HT-29 (cell line): Measurements from ENCODE around the gene GAGE12D. TPM values are rescaled to one million over a fixed set of nuclear protein-coding genes. Genes with fewer than 3 reads are reported as not detected.
"Not testable (repeated sequence)": the region's sequence is repeated elsewhere in the genome, so short reads cannot be mapped to it uniquely, and the experiment has no call there.

ENCODE experiments used
- DNase-seq: peaks from one replicate; pipeline ENCODE4 v3.0.0-alpha.2; 2015; ENCODE audit warnings: low spot score
- small RNA-seq: library from RNA; depleted of rRNA; stranded (forward); fragments of <200 nt; gene quantifications from one replicate; pipeline ENCODE3, GENCODE V24; 2014
- total RNA-seq: library from RNA; depleted of rRNA; stranded (reverse); fragments of >200 nt; shearing (Covaris generic); gene quantifications from 2 replicates; pipeline ENCODE4 v1.2.3, GENCODE V29; 2014; rRNA removed

Gene GAGE12D
- total RNA-seq = not detected in 2 replicates

GRCh38 chrX:49541433-49541832 lies at the start of gene GAGE12D:
GAGE12D (plus strand) TSS chrX:49541733; CDS start chrX:49542888, 1,155 bp downstream.
- not testable (repeated sequence) for DNase-seq

DNA sequence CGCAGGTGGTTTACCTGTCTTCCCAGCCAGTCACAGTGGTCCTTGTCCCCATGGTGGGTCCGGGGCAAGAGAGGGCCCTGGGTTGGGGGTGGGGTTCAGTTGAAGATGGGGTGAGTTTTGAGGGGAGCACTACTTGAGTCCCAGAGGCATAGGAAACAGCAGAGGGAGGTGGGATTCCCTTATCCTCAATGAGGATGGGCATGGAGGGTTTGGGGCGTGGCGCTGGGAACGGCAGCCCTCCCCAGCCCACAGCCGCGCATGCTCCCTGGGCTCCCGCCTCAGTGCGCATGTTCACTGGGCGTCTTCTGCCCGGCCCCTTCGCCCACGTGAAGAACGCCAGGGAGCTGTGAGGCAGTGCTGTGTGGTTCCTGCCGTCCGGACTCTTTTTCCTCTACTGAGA lies 9.7 kb upstream of the GAGE12D start, which contains the start of gene GAGE12C:
Gene GAGE12C (plus strand): TSS at position 301 of the 400 bp plus-strand sequence. CDS start 1,155 bp downstream, outside the sequence.
- not testable (repeated sequence) for DNase-seq

DNA sequence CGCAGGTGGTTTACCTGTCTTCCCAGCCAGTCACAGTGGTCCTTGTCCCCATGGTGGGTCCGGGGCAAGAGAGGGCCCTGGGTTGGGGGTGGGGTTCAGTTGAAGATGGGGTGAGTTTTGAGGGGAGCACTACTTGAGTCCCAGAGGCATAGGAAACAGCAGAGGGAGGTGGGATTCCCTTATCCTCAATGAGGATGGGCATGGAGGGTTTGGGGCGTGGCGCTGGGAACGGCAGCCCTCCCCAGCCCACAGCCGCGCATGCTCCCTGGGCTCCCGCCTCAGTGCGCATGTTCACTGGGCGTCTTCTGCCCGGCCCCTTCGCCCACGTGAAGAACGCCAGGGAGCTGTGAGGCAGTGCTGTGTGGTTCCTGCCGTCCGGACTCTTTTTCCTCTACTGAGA lies 9.5 kb downstream of the GAGE12D start, which contains the start of gene GAGE12E:
Gene GAGE12E (plus strand): TSS at position 301 of the 400 bp plus-strand sequence. CDS start 1,155 bp downstream, outside the sequence.
- not testable (repeated sequence) for DNase-seq

DNA sequence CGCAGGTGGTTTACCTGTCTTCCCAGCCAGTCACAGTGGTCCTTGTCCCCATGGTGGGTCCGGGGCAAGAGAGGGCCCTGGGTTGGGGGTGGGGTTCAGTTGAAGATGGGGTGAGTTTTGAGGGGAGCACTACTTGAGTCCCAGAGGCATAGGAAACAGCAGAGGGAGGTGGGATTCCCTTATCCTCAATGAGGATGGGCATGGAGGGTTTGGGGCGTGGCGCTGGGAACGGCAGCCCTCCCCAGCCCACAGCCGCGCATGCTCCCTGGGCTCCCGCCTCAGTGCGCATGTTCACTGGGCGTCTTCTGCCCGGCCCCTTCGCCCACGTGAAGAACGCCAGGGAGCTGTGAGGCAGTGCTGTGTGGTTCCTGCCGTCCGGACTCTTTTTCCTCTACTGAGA lies 19.0 kb downstream of the GAGE12D start, which contains the start of gene GAGE12F:
Gene GAGE12F (plus strand): TSS at position 301 of the 400 bp plus-strand sequence. CDS start 1,155 bp downstream, outside the sequence.
- DNase-seq = not testable (repeated sequence)

DNA sequence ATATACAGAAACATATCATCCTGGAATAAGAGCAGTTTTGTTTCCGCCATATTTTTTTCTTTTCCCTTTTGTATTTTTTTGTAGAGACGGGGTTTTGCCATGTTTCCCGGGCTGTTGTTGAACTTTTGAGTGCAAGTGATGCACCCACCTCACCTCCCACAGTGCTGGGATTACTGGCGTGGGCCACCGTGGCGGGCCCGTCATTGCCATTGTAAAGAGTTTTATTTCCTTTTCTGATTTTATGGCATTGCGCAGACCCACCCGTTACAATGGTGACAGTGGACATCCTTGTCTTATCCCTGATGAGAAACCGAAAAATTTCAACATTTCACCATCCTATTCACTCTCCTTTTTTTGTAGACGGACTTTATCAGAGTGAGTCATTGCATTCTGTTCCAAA lies 27.2 kb downstream of the GAGE12D start:
- not testable (repeated sequence) for DNase-seq

DNA sequence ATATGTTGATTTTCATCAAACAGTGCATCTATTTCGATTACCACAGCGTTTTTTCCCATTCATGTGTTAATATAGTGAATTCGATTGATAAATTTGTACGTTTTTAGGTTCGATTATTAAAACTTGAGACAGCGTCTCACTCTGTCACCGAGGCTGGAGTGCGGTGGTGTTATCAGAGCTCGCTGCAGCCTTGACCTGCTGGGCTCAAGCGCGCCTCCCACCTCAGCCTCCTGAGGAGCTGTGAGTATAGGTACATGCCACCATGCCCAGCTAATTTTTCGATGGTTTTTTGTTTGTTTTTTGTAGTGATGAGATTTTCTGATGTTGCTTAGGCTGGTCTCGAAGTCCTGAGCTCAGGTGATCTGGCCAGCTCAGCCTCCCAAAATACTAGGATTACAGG lies 27.6 kb downstream of the GAGE12D start:
- not testable (repeated sequence) for DNase-seq

DNA sequence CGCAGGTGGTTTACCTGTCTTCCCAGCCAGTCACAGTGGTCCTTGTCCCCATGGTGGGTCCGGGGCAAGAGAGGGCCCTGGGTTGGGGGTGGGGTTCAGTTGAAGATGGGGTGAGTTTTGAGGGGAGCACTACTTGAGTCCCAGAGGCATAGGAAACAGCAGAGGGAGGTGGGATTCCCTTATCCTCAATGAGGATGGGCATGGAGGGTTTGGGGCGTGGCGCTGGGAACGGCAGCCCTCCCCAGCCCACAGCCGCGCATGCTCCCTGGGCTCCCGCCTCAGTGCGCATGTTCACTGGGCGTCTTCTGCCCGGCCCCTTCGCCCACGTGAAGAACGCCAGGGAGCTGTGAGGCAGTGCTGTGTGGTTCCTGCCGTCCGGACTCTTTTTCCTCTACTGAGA lies 28.6 kb downstream of the GAGE12D start, which contains the start of gene GAGE12G:
Gene GAGE12G (plus strand): TSS at position 301 of the 400 bp plus-strand sequence. CDS start 1,155 bp downstream, outside the sequence.
- not testable (repeated sequence) for DNase-seq

GRCh38 chrX:49579649-49580048 lies 38.1 kb downstream of the GAGE12D start, which contains the start of gene GAGE12H:
GAGE12H (plus strand) TSS chrX:49579949; CDS start chrX:49581104, 1,155 bp downstream.
- DNase-seq = not testable (repeated sequence)

- not testable (repeated sequence) for DNase-seq
These were observed 47.7 kb downstream of the GAGE12D start, which contains the start of gene GAGE2A for GRCh38 chrX:49589196-49589595. GAGE2A (plus strand) TSS chrX:49589496; CDS start chrX:49590651, 1,155 bp downstream.

GRCh38 chrX:49589769-49590478 lies 48.4 kb downstream of the GAGE12D start:
- not testable (repeated sequence) for DNase-seq

DNA sequence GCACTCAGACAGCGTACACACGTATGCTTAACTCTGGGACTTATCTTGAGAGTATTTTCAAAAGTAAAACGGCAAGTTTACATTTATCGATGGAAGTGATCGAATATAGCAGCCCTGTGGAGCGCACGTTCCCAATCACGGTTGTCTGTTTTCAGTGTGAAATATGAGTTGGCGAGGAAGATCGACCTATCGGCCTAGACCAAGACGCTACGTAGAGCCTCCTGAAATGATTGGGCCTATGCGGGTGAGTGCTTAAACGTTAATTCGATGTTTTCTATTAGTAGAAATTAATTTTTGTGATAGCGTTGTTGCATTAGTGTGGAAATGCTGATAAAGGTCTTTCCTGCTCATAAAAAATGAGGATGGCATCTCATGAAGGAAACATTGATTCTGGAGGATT lies 49.0 kb downstream of the GAGE12D start:
- DNase-seq = not testable (repeated sequence)

Small RNA genes lying within 50 kb of the gene (small RNA-seq; reads per million reads assigned to genes)
- not detected for gene GAGE12B

Other genes starting within 250 kb of the GAGE12D start
- gene GAGE10, start 238.1 kb upstream of the GAGE12D start, total RNA-seq = not detected in 2 replicates
- not detected in 2 replicates for gene GAGE12J, start 219.7 kb upstream of the GAGE12D start, total RNA-seq
- not detected in 2 replicates for gene GAGE13, start 210.2 kb upstream of the GAGE12D start, total RNA-seq
- gene GAGE12C, start 9.6 kb upstream of the GAGE12D start, total RNA-seq = not detected in 2 replicates
- not detected in 2 replicates for gene GAGE12E, start 9.6 kb downstream of the GAGE12D start, total RNA-seq
- gene GAGE12F, start 19.1 kb downstream of the GAGE12D start, total RNA-seq = not detected in 2 replicates
- not detected in 2 replicates for gene GAGE12G, start 28.7 kb downstream of the GAGE12D start, total RNA-seq
- gene GAGE12H, start 38.2 kb downstream of the GAGE12D start, total RNA-seq = not detected in 2 replicates
- gene GAGE2A, start 47.8 kb downstream of the GAGE12D start, total RNA-seq = not detected in 2 replicates
- not detected in 2 replicates for gene GAGE1, start 57.3 kb downstream of the GAGE12D start, total RNA-seq
- not detected in 2 replicates for gene PAGE1, start 154.3 kb downstream of the GAGE12D start, total RNA-seq